T-cell (primary cell): ENCODE measurements around the gene RNPEPL1. TPM values are rescaled to one million over a fixed set of nuclear protein-coding genes. Genes with fewer than 3 reads are reported as not detected.
"Not testable (repeated sequence)": the region's sequence is repeated elsewhere in the genome, so short reads cannot be mapped to it uniquely, and the experiment has no call there.

Experiments used
- ATAC-seq, 4 experiments: fragments of 200-7000 bp in 3 of 4; fragments of 150-1000 bp in 1 of 4; cut with Tn5 transposase; replicated peaks in 1 of 4; 1 replicate in 3 of 4; 2 replicates in 1 of 4; pipeline ENCODE4 v1.10.0; 2021; ENCODE audit warnings: moderate library complexity in 3 of 4, mild to moderate bottlenecking in 2 of 4, moderate number of reproducible peaks in 1 of 4
- CTCF ChIA-PET, 2 donors: fragments of 300-600 bp; sonication (Branson Sonifier 250); formaldehyde crosslinking; loops; one replicate each; lab custom pipeline; 2022; ENCODE audit warnings: antibody characterized with exemption in 2 of 2; lab: Charles Lee
- POLR2A ChIA-PET, 2 donors: fragments of 300-600 bp; sonication (Branson Sonifier 250); formaldehyde crosslinking; loops; one replicate each; lab custom pipeline; 2022; ENCODE audit warnings: antibody characterized with exemption in 2 of 2; lab: Charles Lee
- DNase-seq, 35 experiments: peaks; one replicate each; pipeline versions ENCODE4 v3.0.0 to v3.0.0-alpha.2; 2013 to 2023
- H3K27ac ChIP-seq: one replicate; pipeline ENCODE4 v1.5.1; 2013; ENCODE audit warnings: low read length
- H3K27me3 ChIP-seq, 2 experiments: replicated peaks in 1 of 2; 1 replicate in 1 of 2; 2 replicates in 1 of 2; pipeline versions ENCODE4 v1.6.1 to v1.7.0; 2013; ENCODE audit warnings: low read length in 1 of 2, mixed read lengths in 1 of 2; ENCODE audit not compliant: control insufficient read depth in 2 of 2, insufficient read depth in 2 of 2; ENCODE audit errors: extremely low read depth in 1 of 2
- H3K36me3 ChIP-seq, 2 donors: 1 replicate in 1 of 2; 2 replicates in 1 of 2; pipeline versions ENCODE4 v1.6.1 to v1.7.0; 2013; ENCODE audit warnings: low read length in 1 of 2; ENCODE audit not compliant: control insufficient read depth in 2 of 2, insufficient read depth in 1 of 2; ENCODE audit errors: extremely low read depth in 1 of 2
- H3K4me1 ChIP-seq, 2 experiments: 1 replicate in 1 of 2; 2 replicates in 1 of 2; pipeline versions ENCODE4 v1.6.1 to v1.7.0; 2013; ENCODE audit warnings: low read length in 2 of 2, mixed read lengths in 1 of 2; ENCODE audit not compliant: insufficient read depth in 2 of 2, control insufficient read depth in 1 of 2; ENCODE audit errors: extremely low read depth in 1 of 2
- H3K4me3 ChIP-seq, 2 donors: 1 replicate in 1 of 2; 2 replicates in 1 of 2; pipeline versions ENCODE4 v1.5.1 to v1.7.0; 2013; ENCODE audit warnings: mild to moderate bottlenecking in 2 of 2, low read length in 1 of 2, moderate library complexity in 1 of 2; ENCODE audit not compliant: control insufficient read depth in 1 of 2; ENCODE audit errors: extremely low read depth in 1 of 2
- H3K9me3 ChIP-seq: 2 replicates; pipeline ENCODE4 v1.7.0; 2013
- H3K27ac Mint-ChIP-seq, 2 donors: one replicate each; pipeline ENCODE4 v1.8.0; 2020 to 2021; ENCODE audit warnings: mild to moderate bottlenecking in 2 of 2, mixed read lengths in 2 of 2
- H3K27me3 Mint-ChIP-seq, 2 donors: one replicate each; pipeline ENCODE4 v1.8.0; 2021 to 2022; ENCODE audit warnings: mixed read lengths in 2 of 2
- H3K36me3 Mint-ChIP-seq: one replicate; pipeline ENCODE4 v1.8.0; 2021; ENCODE audit warnings: mixed read lengths
- H3K4me1 Mint-ChIP-seq, 3 donors: one replicate each; pipeline ENCODE4 v1.8.0; 2020 to 2022; ENCODE audit warnings: mixed read lengths in 3 of 3, mild to moderate bottlenecking in 1 of 3
- H3K4me3 Mint-ChIP-seq, 3 donors: one replicate each; pipeline ENCODE4 v1.8.0; 2020 to 2022; ENCODE audit warnings: mild to moderate bottlenecking in 3 of 3, mixed read lengths in 3 of 3, moderate library complexity in 3 of 3
- H3K9me3 Mint-ChIP-seq, 3 donors: one replicate each; pipeline ENCODE4 v1.8.0; 2020 to 2022; ENCODE audit warnings: mixed read lengths in 3 of 3
- WGBS: methylation state at CpG from one replicate; pipeline ENCODE4 v1.1.5; 2013; ENCODE audit warnings: missing lambda C conversion rate; ENCODE audit not compliant: insufficient coverage; 5-methylcytosine and 5-hydroxymethylcytosine counted together
- total RNA-seq, 35 experiments: library from RNA in 6 of 35; stranded (reverse) in 6 of 35; fragments of 120-200 nt in 1 of 35; gene quantifications; one replicate each; pipeline versions ENCODE4 v1.2.1 to v1.2.4 and lab custom pipeline; 2013 to 2026

The RNPEPL1 gene
- total RNA-seq, 5 donors from 2014 or later (not counting 1 experiment from before 2014, with no cell fraction given) = 87.6 to 202 (median 189) TPM

GRCh38 chr2:240614391-240614790 is 46.1 kb downstream of the RNPEPL1 start:
- H3K27me3 Mint-ChIP-seq = no peaks in the 10 kb centered on the region
- 98% methylated on average over 8 of the region's 9 CpGs for WGBS
- ATAC-seq (no peak), DNase-seq (peak in 1 of 35 experiments; percentile 2)
- no peak overlapping the region for H3K4me3 Mint-ChIP-seq
- Histone ChIP-seq H3K27ac (no peak overlapping the region), H3K36me3 (peaks cover 0 to 6% of the 10 kb centered on the region in 2 donors), H3K4me3 (no peak overlapping the region), H3K4me1 (peaks cover 0 to 19% of the 10 kb centered on the region in 2 experiments), H3K9me3 (no peaks in the 10 kb centered on the region), H3K27me3 (no peaks in the 10 kb centered on the region)
- ChIA-PET POLR2A (interaction anchor here in 1 of 2 donors (0.6 kb wide), 1 partner anchor 119 kb away, joined by 5 read pairs; no protein-coding TSS in a partner anchor), CTCF (no interaction called here)
- H3K9me3 Mint-ChIP-seq = peaks cover 0 to 6% (median 0%) of the 10 kb centered on the region in 3 donors
- H3K36me3 Mint-ChIP-seq = peaks cover 29% of the 10 kb centered on the region
- H3K27ac Mint-ChIP-seq = no peak overlapping the region
- peaks cover 0 to 14% (median 0%) of the 10 kb centered on the region in 3 donors for H3K4me1 Mint-ChIP-seq

GRCh38 chr2:240615396-240615795 is 47.1 kb downstream of the RNPEPL1 start:
- Histone ChIP-seq H3K36me3 (peaks cover 0 to 6% of the 10 kb centered on the region in 2 donors), H3K27ac (no peak overlapping the region), H3K4me3 (no peak overlapping the region), H3K4me1 (peaks cover 0 to 29% of the 10 kb centered on the region in 2 experiments), H3K27me3 (no peaks in the 10 kb centered on the region), H3K9me3 (no peaks in the 10 kb centered on the region)
- DNase-seq (no peak), ATAC-seq (no peak)
- Mint-ChIP-seq H3K27ac (no peak overlapping the region), H3K9me3 (peaks cover 0 to 6% (median 0%) of the 10 kb centered on the region in 3 donors), H3K36me3 (peaks cover 29% of the 10 kb centered on the region), H3K4me1 (peaks cover 2 to 19% (median 3%) of the 10 kb centered on the region in 3 donors), H3K27me3 (no peaks in the 10 kb centered on the region), H3K4me3 (no peak overlapping the region)
- ChIA-PET CTCF (no interaction called here), POLR2A (no interaction called here)
- no CpG with 5 or more reads among the region's 2 CpGs for WGBS

GRCh38 chr2:240615820-240616547 is 47.7 kb downstream of the RNPEPL1 start:
- Mint-ChIP-seq H3K36me3 (peaks cover 29% of the 10 kb centered on the region), H3K4me3 (no peak overlapping the region), H3K27ac (no peak overlapping the region), H3K9me3 (peaks cover 0 to 6% (median 0%) of the 10 kb centered on the region in 3 donors), H3K4me1 (peaks cover 6 to 19% (median 8%) of the 10 kb centered on the region in 3 donors), H3K27me3 (no peaks in the 10 kb centered on the region)
- Histone ChIP-seq H3K36me3 (peaks cover 0 to 5% of the 10 kb centered on the region in 2 donors), H3K27ac (no peak overlapping the region), H3K9me3 (no peaks in the 10 kb centered on the region), H3K4me1 (peaks cover 3 to 35% of the 10 kb centered on the region in 2 experiments), H3K27me3 (no peaks in the 10 kb centered on the region), H3K4me3 (no peak overlapping the region)
- WGBS = 93% methylated on average over 17 of the region's 20 CpGs
- DNase-seq (peak in 1 of 35 experiments; percentile 17), ATAC-seq (no peak)
- CTCF ChIA-PET = no interaction called here
- POLR2A ChIA-PET = interaction anchor here in 1 of 2 donors (0.5 kb wide), 1 partner anchor 65 kb away, joined by 3 read pairs; no protein-coding TSS in a partner anchor

DNA sequence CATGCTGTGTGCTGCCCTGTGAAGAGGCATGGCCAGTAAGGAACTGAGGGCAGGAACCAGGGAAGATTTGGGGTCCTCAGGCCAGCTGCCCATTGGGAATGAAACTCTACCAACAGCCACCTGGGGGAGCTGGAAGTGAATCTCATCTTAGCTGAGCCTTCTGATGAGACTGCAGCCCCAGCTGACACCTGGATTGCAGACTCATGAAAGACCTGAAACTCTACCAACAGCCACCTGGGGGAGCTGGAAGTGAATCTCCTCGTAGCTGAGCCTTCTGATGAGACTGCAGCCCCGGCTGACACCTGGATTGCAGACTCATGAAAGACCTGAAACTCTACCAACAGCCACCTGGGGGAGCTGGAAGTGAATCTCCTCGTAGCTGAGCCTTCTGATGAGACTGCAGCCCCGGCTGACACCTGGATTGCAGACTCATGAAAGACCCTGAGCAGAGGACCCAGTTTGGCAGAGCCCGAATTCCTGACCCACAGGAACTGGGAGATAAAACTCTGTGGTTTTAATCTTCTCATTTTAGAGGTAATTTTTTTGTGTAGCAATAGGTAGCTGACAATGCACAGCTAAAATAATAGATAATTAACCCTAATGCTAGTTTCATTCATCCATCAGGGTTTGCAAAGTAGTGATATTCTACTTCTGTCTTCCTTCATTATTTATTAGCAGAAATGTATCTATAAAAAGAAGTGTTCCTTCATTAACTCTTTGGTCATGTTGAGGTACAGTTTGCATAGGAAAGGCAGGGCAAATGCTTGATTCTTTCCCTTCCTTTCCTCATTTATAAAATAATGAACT is 48.8 kb downstream of the RNPEPL1 start:
- H3K27ac Mint-ChIP-seq, H3K4me3 Mint-ChIP-seq, H3K36me3 ChIP-seq, POLR2A ChIA-PET, H3K27ac ChIP-seq, H3K9me3 ChIP-seq, H3K27me3 Mint-ChIP-seq, H3K9me3 Mint-ChIP-seq, CTCF ChIA-PET, H3K4me3 ChIP-seq, H3K27me3 ChIP-seq, ATAC-seq: not testable (repeated sequence)
- peak in 2 of 35 experiments; percentile 15 to 21 for DNase-seq
- 90% methylated on average over 2 of the region's 5 CpGs for WGBS
- peaks cover 9 to 39% of the 10 kb centered on the region in 2 experiments for H3K4me1 ChIP-seq
- Mint-ChIP-seq H3K36me3 (peaks cover 20% of the 10 kb centered on the region), H3K4me1 (peaks cover 16 to 18% (median 18%) of the 10 kb centered on the region in 3 donors)

GRCh38 chr2:240618776-240619175 is 50.5 kb downstream of the RNPEPL1 start:
- ATAC-seq (no peak), DNase-seq (no peak)
- CTCF ChIA-PET = no interaction called here
- Mint-ChIP-seq H3K36me3 (peaks cover 20% of the 10 kb centered on the region), H3K9me3 (peaks cover 0 to 6% (median 0%) of the 10 kb centered on the region in 3 donors), H3K27me3 (no peaks in the 10 kb centered on the region), H3K4me3 (no peak overlapping the region), H3K4me1 (peaks cover 28 to 31% (median 28%) of the 10 kb centered on the region in 3 donors), H3K27ac (no peak overlapping the region)
- Histone ChIP-seq H3K27ac (no peak overlapping the region), H3K36me3 (peaks cover 0 to 4% of the 10 kb centered on the region in 2 donors), H3K27me3 (no peaks in the 10 kb centered on the region), H3K4me3 (no peak overlapping the region), H3K4me1 (peaks cover 21 to 45% of the 10 kb centered on the region in 2 experiments), H3K9me3 (no peaks in the 10 kb centered on the region)
- WGBS = 100% methylated on average over 1 of the region's 6 CpGs
- POLR2A ChIA-PET = no interaction called here

GRCh38 chr2:240619506-240620148 is 51.3 kb downstream of the RNPEPL1 start:
- ATAC-seq (no peak), DNase-seq (peak in 3 of 35 experiments; percentile 0 to 20 (median 3))
- Mint-ChIP-seq H3K4me1 (peaks cover 29 to 36% (median 33%) of the 10 kb centered on the region in 3 donors), H3K27me3 (no peaks in the 10 kb centered on the region), H3K9me3 (peaks cover 0 to 6% (median 0%) of the 10 kb centered on the region in 3 donors), H3K27ac (peak overlapping the region in 1 of 2 donors; percentile 73), H3K4me3 (peak overlapping the region in 1 of 3 donors; percentile 27), H3K36me3 (peaks cover 20% of the 10 kb centered on the region)
- no peak overlapping the region for H3K4me3 ChIP-seq
- ChIA-PET CTCF (no interaction called here), POLR2A (no interaction called here)
- WGBS = 95% methylated on average over 12 of the region's 19 CpGs
- H3K36me3 ChIP-seq = peaks cover 0 to 4% of the 10 kb centered on the region in 2 donors
- H3K9me3 ChIP-seq = no peaks in the 10 kb centered on the region
- no peaks in the 10 kb centered on the region for H3K27me3 ChIP-seq
- H3K27ac ChIP-seq = no peak overlapping the region
- peaks cover 25 to 53% of the 10 kb centered on the region in 2 experiments for H3K4me1 ChIP-seq
